Lower leg skin (tissue), 3 donors: Measurements from ENCODE around the gene CDX1.

Source experiments
- CTCF ChIP-seq, 3 donors: fragments of 450-650 bp; IDR thresholded peaks; one replicate each; pipeline ENCODE4 v1.5.1; 2016; ENCODE audit warnings: antibody characterized with exemption in 3 of 3, mild to moderate bottlenecking in 3 of 3, moderate library complexity in 2 of 3
- POLR2A ChIP-seq, 2 donors: fragments of 450-650 bp; IDR thresholded peaks; one replicate each; pipeline ENCODE4 v1.6.1; 2016 to 2017; ENCODE audit warnings: antibody characterized with exemption in 2 of 2, mild to moderate bottlenecking in 1 of 2, moderate library complexity in 1 of 2

- no peak for TF ChIP-seq CTCF (IDR thresholded peaks at IDR 0.05)
- TF ChIP-seq POLR2A (IDR thresholded peaks at IDR 0.05) = no peak
These were observed 47.0 kb downstream of the CDX1 start for GRCh38 chr5:150213530-150213929.
